Measurements from ENCODE around the gene KIF1B. TPM values are rescaled to one million over a fixed set of nuclear protein-coding genes. Genes with fewer than 3 reads are reported as not detected.
"Not testable (repeated sequence)": the region's sequence is repeated elsewhere in the genome, so short reads cannot be mapped to it uniquely, and the experiment has no call there.

Gene KIF1B
- total RNA-seq, 4 donors from 2014 or later: 55.2 to 88.1 (median 67.0) TPM

DNA sequence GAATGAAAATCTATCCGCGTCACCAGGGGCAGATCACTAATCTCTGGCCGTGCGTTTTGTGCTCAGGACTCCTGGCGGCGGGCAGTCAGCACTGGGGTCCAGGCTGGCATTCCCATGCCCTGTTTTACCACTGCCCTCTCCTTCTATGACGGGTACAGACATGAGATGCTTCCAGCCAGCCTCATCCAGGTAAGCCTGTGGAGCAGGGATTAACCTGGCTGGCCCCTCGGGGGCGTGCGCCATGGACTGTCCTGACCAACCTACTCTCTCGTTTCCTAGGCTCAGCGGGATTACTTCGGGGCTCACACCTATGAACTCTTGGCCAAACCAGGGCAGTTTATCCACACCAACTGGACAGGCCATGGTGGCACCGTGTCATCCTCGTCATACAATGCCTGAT is 209.0 kb downstream of the KIF1B start:
- Histone ChIP-seq H3K27ac (no peak overlapping the region), H3K9me3 (no peaks in the 10 kb centered on the region), H3K36me3 (peaks cover 0 to 71% (median 0%) of the 10 kb centered on the region in 3 donors), H3K4me1 (no peaks in the 10 kb centered on the region), H3K4me3 (no peak overlapping the region), H3K27me3 (no peaks in the 10 kb centered on the region)
- TF ChIP-seq, protein P1, sequence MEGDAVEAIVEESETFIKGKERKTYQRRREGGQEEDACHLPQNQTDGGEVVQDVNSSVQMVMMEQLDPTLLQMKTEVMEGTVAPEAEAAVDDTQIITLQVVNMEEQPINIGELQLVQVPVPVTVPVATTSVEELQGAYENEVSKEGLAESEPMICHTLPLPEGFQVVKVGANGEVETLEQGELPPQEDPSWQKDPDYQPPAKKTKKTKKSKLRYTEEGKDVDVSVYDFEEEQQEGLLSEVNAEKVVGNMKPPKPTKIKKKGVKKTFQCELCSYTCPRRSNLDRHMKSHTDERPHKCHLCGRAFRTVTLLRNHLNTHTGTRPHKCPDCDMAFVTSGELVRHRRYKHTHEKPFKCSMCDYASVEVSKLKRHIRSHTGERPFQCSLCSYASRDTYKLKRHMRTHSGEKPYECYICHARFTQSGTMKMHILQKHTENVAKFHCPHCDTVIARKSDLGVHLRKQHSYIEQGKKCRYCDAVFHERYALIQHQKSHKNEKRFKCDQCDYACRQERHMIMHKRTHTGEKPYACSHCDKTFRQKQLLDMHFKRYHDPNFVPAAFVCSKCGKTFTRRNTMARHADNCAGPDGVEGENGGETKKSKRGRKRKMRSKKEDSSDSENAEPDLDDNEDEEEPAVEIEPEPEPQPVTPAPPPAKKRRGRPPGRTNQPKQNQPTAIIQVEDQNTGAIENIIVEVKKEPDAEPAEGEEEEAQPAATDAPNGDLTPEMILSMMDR (IDR thresholded peaks at IDR 0.05): no peak
- no peak for TF ChIP-seq POLR2A (IDR thresholded peaks at IDR 0.05)
- no peak for DNase-seq

DNA sequence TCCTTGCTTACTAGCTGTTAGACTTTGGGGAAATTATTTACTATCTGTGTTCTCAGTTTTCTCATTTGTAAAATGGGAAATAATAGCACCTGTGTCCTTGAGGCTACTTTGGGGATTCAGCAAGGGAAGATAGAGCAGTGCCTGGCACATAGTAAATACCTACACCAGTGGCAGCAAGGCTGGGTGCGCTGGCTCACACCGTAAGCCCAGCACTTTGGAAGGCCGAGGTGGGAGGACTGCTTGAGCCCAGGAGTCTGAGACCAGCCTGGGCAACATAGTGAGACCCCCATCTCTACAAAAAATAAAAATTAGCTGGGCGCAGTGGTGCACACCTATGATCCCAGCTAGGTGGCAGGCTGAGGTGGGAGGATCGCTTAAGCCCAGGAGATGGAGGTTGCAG is 211.3 kb downstream of the KIF1B start:
- peaks cover 0 to 48% (median 0%) of the 10 kb centered on the region in 3 donors for H3K36me3 ChIP-seq

DNA sequence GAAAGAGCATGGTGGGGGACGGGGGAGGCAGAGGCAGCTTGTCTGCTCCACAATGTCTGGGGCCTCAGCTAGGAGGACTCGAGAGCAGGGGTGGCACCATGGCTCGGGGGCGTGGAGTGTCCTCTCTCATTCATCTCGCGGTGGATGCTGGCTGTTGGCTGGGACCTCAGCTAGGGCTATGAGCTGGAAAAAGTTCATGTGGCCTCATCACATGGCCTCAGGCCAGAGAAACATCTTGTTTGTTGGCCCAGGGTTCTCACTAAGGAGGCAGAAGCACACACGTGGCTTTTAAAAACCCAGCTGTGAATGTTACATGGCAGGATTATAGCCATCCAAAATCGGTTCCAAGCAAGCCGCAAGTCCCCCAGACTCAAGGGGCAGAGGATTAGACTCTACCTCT is 213.7 kb downstream of the KIF1B start:
- Histone ChIP-seq H3K9me3 (no peaks in the 10 kb centered on the region), H3K27ac (no peak overlapping the region), H3K4me1 (peaks cover 0 to 6% (median 0%) of the 10 kb centered on the region in 4 donors), H3K4me3 (no peak overlapping the region), H3K36me3 (peaks cover 0 to 24% (median 0%) of the 10 kb centered on the region in 3 donors), H3K27me3 (no peaks in the 10 kb centered on the region)
- TF ChIP-seq POLR2A (IDR thresholded peaks at IDR 0.05): no peak
- TF ChIP-seq, protein P1 (IDR thresholded peaks at IDR 0.05): no peak
- peak in 1 of 3 donors; percentile 49 for DNase-seq

More for the DNA sequence above, 211.3 kb downstream of the KIF1B start:
- Histone ChIP-seq H3K9me3 (no peaks in the 10 kb centered on the region), H3K4me1 (no peaks in the 10 kb centered on the region), H3K27me3 (no peaks in the 10 kb centered on the region), H3K4me3 (no peak overlapping the region), H3K27ac (no peak overlapping the region)
- no peak for DNase-seq
- TF ChIP-seq, protein P1 (IDR thresholded peaks at IDR 0.05): no peak
- TF ChIP-seq POLR2A (IDR thresholded peaks at IDR 0.05): no peak

DNA sequence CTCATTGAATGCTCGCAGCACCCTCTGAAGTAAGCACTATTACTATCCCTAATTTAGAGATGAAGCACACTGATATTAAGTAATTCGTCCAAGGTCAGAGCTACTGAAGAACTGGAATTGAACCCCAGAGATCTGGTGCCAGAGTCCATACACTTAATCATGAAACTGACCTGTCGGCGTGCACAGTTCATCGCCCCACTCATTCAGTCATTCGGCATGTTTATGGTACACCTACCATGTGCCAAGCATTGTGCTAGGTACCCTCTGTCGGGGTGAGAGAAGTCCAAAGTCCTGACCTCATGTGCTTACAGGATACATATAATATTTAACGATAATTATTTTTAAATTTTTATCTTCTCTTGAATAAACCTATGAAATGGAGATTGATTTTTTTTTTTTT is 214.3 kb downstream of the KIF1B start:
- DNase-seq: peak in 2 of 3 donors; percentile 57 to 75
- H3K4me1 ChIP-seq: peaks cover 0 to 8% (median 1%) of the 10 kb centered on the region in 4 donors
- TF ChIP-seq POLR2A (IDR thresholded peaks at IDR 0.05): no peak
- TF ChIP-seq, protein P1 (IDR thresholded peaks at IDR 0.05): no peak
- peaks cover 0 to 18% (median 0%) of the 10 kb centered on the region in 3 donors for H3K36me3 ChIP-seq
- H3K4me3 ChIP-seq: no peak overlapping the region
- H3K9me3 ChIP-seq: no peaks in the 10 kb centered on the region
- H3K27me3 ChIP-seq: no peaks in the 10 kb centered on the region
- no peak overlapping the region for H3K27ac ChIP-seq

DNA sequence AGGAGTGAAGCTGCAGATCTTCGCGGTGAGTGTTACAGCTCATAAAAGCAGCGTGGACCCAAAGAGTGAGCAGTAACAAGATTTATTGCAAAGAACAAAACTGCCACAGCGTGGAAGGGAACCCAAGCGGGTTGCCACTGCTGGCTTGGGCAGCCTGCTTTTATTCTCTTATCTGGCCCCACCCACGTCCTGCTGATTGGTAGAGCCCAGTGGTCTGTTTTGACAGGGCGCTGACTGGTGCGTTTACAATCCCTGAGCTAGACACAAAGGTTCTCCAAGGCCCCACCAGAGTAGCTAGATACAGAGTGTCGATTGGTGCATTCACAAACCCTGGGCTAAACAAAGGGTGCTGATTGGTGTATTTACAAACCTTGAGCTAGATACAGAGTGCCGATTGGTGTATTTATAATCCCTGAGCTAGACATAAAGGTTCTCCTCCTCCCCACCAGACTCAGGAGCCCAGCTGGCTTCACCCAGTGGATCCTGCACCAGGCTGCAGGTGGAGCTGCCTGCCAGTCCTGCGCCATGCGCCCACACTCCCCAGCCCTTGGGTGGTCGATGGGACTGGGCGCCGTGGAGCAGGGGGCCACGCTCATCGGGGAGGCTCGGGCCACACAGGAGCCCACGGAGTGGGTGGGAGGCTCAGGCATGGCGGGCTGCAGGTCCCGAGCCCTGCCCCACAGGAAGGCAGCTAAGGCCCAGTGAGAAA is 215.6 kb downstream of the KIF1B start:
- not testable (repeated sequence) for H3K27ac ChIP-seq, H3K4me3 ChIP-seq, H3K36me3 ChIP-seq, H3K9me3 ChIP-seq, DNase-seq, H3K27me3 ChIP-seq
- peak in 1 of 2 donors; percentile 48 for TF ChIP-seq POLR2A (IDR thresholded peaks at IDR 0.05)
- peaks cover 0 to 13% (median 5%) of the 10 kb centered on the region in 4 donors for H3K4me1 ChIP-seq

DNA sequence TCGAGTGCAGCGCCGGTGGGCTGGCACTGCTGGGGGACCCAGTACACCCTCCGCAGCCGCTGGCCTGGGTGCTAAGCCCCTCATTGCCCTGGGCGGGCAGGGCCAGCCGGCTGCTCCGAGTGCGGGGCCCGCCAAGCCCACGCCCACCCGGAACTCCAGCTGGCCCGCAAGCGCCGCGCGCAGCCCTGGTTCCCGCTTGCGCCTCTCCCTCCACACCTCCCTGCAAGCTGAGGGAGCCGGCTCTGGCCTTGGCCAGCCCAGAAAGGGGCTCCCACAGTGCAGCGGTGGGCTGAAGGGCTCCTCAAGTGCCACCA is 216.1 kb downstream of the KIF1B start:
- H3K27ac ChIP-seq, DNase-seq, H3K27me3 ChIP-seq, H3K4me3 ChIP-seq, H3K36me3 ChIP-seq, H3K9me3 ChIP-seq: not testable (repeated sequence)
- H3K4me1 ChIP-seq: peaks cover 0 to 17% (median 9%) of the 10 kb centered on the region in 4 donors

All from Peyer's patch (tissue), 4 donors.